GM19193 (cell line): ENCODE data around the gene EFCAB6.

Experiments used
- POLR2A ChIP-seq: IDR thresholded peaks from 4 replicates; pipeline ENCODE4 v1.6.1; 2011; ENCODE audit not compliant: insufficient read depth, insufficient read length; ENCODE audit errors: extremely low read depth

Gene EFCAB6

GRCh38 chr22:43564859-43565258 is 247.2 kb downstream of the EFCAB6 start:
- no peak for TF ChIP-seq POLR2A

- TF ChIP-seq POLR2A: no peak
These were observed 248.5 kb downstream of the EFCAB6 start for GRCh38 chr22:43563571-43563970.

GRCh38 chr22:43562843-43563242 is 249.3 kb downstream of the EFCAB6 start:
- no peak for TF ChIP-seq POLR2A

- no peak for TF ChIP-seq POLR2A
These were observed 250.5 kb downstream of the EFCAB6 start for GRCh38 chr22:43561415-43562178.

- TF ChIP-seq POLR2A: no peak
These were observed 251.5 kb downstream of the EFCAB6 start for GRCh38 chr22:43560651-43561050.

GRCh38 chr22:43555561-43556515 is 256.3 kb downstream of the EFCAB6 start:
- TF ChIP-seq POLR2A: no peak

GRCh38 chr22:43554694-43555365 is 257.3 kb downstream of the EFCAB6 start:
- no peak for TF ChIP-seq POLR2A

GRCh38 chr22:43554259-43554636 is 257.9 kb downstream of the EFCAB6 start:
- TF ChIP-seq POLR2A: no peak

- TF ChIP-seq POLR2A: no peak
These were observed 258.4 kb downstream of the EFCAB6 start for GRCh38 chr22:43553451-43554258.

- no peak for TF ChIP-seq POLR2A
These were observed 261.4 kb downstream of the EFCAB6 start for GRCh38 chr22:43550672-43551071.

- TF ChIP-seq POLR2A: no peak
These were observed 262.0 kb downstream of the EFCAB6 start for GRCh38 chr22:43550024-43550620.

- no peak for TF ChIP-seq POLR2A
These were observed 265.9 kb downstream of the EFCAB6 start for GRCh38 chr22:43546186-43546585.

- no peak for TF ChIP-seq POLR2A
These were observed 267.8 kb downstream of the EFCAB6 start for GRCh38 chr22:43544289-43544673.
